ENCODE results near the gene ATP2B2. TPM values are rescaled to one million over a fixed set of nuclear protein-coding genes. Genes with fewer than 3 reads are reported as not detected.
"Not testable (repeated sequence)": the region's sequence is repeated elsewhere in the genome, so short reads cannot be mapped to it uniquely, and the experiment has no call there.

The ATP2B2 gene
- total and polyA plus RNA-seq, 2 experiments from 2014 or later = 0.66 to 1.8 TPM

GRCh38 chr3:10546820-10547263, 41.5 kb upstream of the ATP2B2 start:
- 94% methylated on average over 14 of the region's 14 CpGs for WGBS (ENCODE audit: low lambda C conversion rate, missing lambda C conversion rate)
- Histone ChIP-seq H2AFZ (no peak overlapping the region), H3K79me2 (no peaks in the 10 kb centered on the region), H3K4me2 (no peak overlapping the region), H3K27ac (no peak overlapping the region), H3K4me1 (ENCODE audit: insufficient read depth) (no peaks in the 10 kb centered on the region), H3K9me2 (replicated peaks; ENCODE audit: insufficient read depth) (no peaks in the 10 kb centered on the region), H4K20me1 (ENCODE audit: insufficient read depth, poor library complexity, severe bottlenecking) (no peaks in the 10 kb centered on the region), H3K36me3 (replicated peaks; ENCODE audit: insufficient read depth, low read depth) (no peaks in the 10 kb centered on the region), H3K27me3 (no peaks in the 10 kb centered on the region), H3K9me3 (ENCODE audit: low read depth) (no peaks in the 10 kb centered on the region), H3K4me3 (no peak overlapping the region)
- no peak for DNase-seq (ENCODE audit: low spot score)
- TF ChIP-seq EZH2phosphoT487 (IDR thresholded peaks at IDR 0.05; ENCODE audit: low read depth, severe bottlenecking, unreplicated experiment) (no peak), CTCF (IDR thresholded peaks at IDR 0.05; ENCODE audit: poor library complexity) (no peak), EZH2 (IDR thresholded peaks at IDR 0.05; ENCODE audit: borderline replicate concordance) (no peak)

DNA sequence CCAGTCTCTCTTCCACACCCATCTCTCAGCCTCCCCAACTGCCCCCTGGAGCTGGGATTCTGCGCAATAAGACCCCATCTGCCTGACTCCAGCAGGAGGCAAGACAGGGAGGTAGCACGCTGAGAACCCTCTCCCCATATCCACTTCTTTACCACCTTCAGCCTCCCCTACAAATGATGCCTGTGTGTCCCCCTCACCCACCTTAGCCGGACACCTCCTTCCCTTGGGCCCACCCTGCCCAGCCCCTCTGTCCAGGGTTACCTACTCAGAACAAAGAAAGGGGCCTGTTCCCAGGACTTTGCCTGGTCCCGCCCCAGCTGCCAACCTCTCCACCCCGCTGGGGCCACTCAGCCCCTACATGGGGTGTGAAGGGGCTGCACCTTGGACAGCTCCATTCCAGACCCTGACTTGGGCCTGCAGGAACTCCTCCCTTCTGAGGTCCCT, 40.8 kb upstream of the ATP2B2 start:
- Histone ChIP-seq H3K27ac (no peak overlapping the region), H3K27me3 (no peaks in the 10 kb centered on the region), H3K4me3 (no peak overlapping the region), H2AFZ (no peak overlapping the region), H3K9me3 (ENCODE audit: low read depth) (no peaks in the 10 kb centered on the region), H3K4me2 (no peak overlapping the region), H4K20me1 (ENCODE audit: insufficient read depth, poor library complexity, severe bottlenecking) (no peaks in the 10 kb centered on the region), H3K36me3 (replicated peaks; ENCODE audit: insufficient read depth, low read depth) (no peaks in the 10 kb centered on the region), H3K4me1 (ENCODE audit: insufficient read depth) (no peaks in the 10 kb centered on the region), H3K9me2 (replicated peaks; ENCODE audit: insufficient read depth) (no peaks in the 10 kb centered on the region), H3K79me2 (no peaks in the 10 kb centered on the region)
- WGBS (ENCODE audit: low lambda C conversion rate, missing lambda C conversion rate) = 73% methylated on average over 5 of the region's 5 CpGs
- no peak for DNase-seq (ENCODE audit: low spot score)
- TF ChIP-seq CTCF (IDR thresholded peaks at IDR 0.05; ENCODE audit: poor library complexity) (no peak), EZH2phosphoT487 (IDR thresholded peaks at IDR 0.05; ENCODE audit: low read depth, severe bottlenecking, unreplicated experiment) (no peak), EZH2 (IDR thresholded peaks at IDR 0.05; ENCODE audit: borderline replicate concordance) (no peak)

GRCh38 chr3:10542518-10542917, 37.1 kb upstream of the ATP2B2 start:
- H3K9me2 ChIP-seq (replicated peaks; ENCODE audit: insufficient read depth) = no peaks in the 10 kb centered on the region
- TF ChIP-seq CTCF (IDR thresholded peaks at IDR 0.05; ENCODE audit: poor library complexity) (no peak), EZH2 (IDR thresholded peaks at IDR 0.05; ENCODE audit: borderline replicate concordance) (no peak), EZH2phosphoT487 (IDR thresholded peaks at IDR 0.05; ENCODE audit: low read depth, severe bottlenecking, unreplicated experiment) (no peak)
- no peaks in the 10 kb centered on the region for H3K4me1 ChIP-seq (ENCODE audit: insufficient read depth)
- no peak overlapping the region for H3K27ac ChIP-seq
- no peaks in the 10 kb centered on the region for H3K36me3 ChIP-seq (replicated peaks; ENCODE audit: insufficient read depth, low read depth)
- no peaks in the 10 kb centered on the region for H3K9me3 ChIP-seq (ENCODE audit: low read depth)
- H3K4me3 ChIP-seq = no peak overlapping the region
- 75% methylated on average over 2 of the region's 2 CpGs for WGBS (ENCODE audit: low lambda C conversion rate, missing lambda C conversion rate)
- peaks cover 2% of the 10 kb centered on the region for H3K27me3 ChIP-seq
- H3K4me2 ChIP-seq = no peak overlapping the region
- no peaks in the 10 kb centered on the region for H4K20me1 ChIP-seq (ENCODE audit: insufficient read depth, poor library complexity, severe bottlenecking)
- H2AFZ ChIP-seq = no peak overlapping the region
- no peaks in the 10 kb centered on the region for H3K79me2 ChIP-seq
- no peak for DNase-seq (ENCODE audit: low spot score)

DNA sequence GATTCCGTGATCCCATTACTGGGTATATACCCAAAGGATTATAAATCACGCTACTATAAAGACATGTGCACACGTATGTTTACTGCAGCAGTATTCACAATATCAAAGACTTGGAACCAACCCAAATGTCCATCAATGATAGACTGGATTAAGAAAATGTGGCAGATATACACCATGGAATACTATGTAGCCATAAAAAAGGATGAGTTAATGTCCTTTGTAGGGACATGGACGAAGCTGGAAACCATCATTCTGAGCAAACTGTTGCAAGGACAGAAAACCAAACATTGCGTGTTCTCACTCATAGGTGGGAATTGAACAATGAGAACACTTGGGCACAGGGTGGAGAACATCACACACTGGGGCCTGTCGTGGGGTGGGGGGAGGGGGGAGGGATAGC, 35.0 kb upstream of the ATP2B2 start:
- H3K79me2 ChIP-seq; H3K4me3 ChIP-seq; H3K27me3 ChIP-seq; H2AFZ ChIP-seq; H3K9me3 ChIP-seq (ENCODE audit: low read depth); H3K4me1 ChIP-seq (ENCODE audit: insufficient read depth); H3K27ac ChIP-seq; H3K9me2 ChIP-seq (replicated peaks; ENCODE audit: insufficient read depth); H3K4me2 ChIP-seq; H3K36me3 ChIP-seq (replicated peaks; ENCODE audit: insufficient read depth, low read depth); H4K20me1 ChIP-seq (ENCODE audit: insufficient read depth, poor library complexity, severe bottlenecking); DNase-seq (ENCODE audit: low spot score): not testable (repeated sequence)
- WGBS (ENCODE audit: low lambda C conversion rate, missing lambda C conversion rate) = 77% methylated on average over 6 of the region's 6 CpGs
